Breast epithelium (tissue), 4 donors: ENCODE results near the gene LDHAL6A. TPM values are rescaled to one million over a fixed set of nuclear protein-coding genes. Genes with fewer than 3 reads are reported as not detected.

Experiments used
- DNase-seq, 2 donors: peaks; one replicate each; pipeline ENCODE4 v3.0.0-alpha.2; 2019; ENCODE audit warnings: low spot score in 2 of 2
- H3K27ac ChIP-seq, 2 donors: fragments of 200-600 bp; sonication (generic) in 1 of 2; one replicate each; pipeline ENCODE4 v1.5.1; 2016 to 2019; ENCODE audit warnings: mild to moderate bottlenecking in 1 of 2
- H3K27me3 ChIP-seq, 2 donors: fragments of 200-600 bp; sonication (generic) in 1 of 2; one replicate each; pipeline versions ENCODE4 v1.5.1 to v1.6.0; 2017 to 2019; ENCODE audit warnings: control low read depth in 1 of 2, mild to moderate bottlenecking in 1 of 2
- H3K36me3 ChIP-seq: fragments of 200-600 bp; one replicate; pipeline ENCODE4 v1.5.1; 2019
- H3K4me1 ChIP-seq, 2 donors: fragments of 200-600 bp; sonication (generic); one replicate each; pipeline ENCODE4 v1.5.1; 2016 to 2019; ENCODE audit warnings: control low read depth in 1 of 2
- H3K4me3 ChIP-seq, 3 donors: fragments of 200-600 bp; sonication (generic); 1 replicate in 2 of 3; 2 replicates in 1 of 3; pipeline ENCODE4 v1.5.1; 2016 to 2019; ENCODE audit warnings: mild to moderate bottlenecking in 3 of 3, moderate library complexity in 2 of 3
- H3K9me3 ChIP-seq, 2 donors: fragments of 200-600 bp; sonication (generic) in 1 of 2; one replicate each; pipeline ENCODE4 v1.5.1; 2016 to 2019; ENCODE audit warnings: control low read depth in 1 of 2
- CTCF ChIP-seq, 3 donors: fragments of 450-650 bp; IDR thresholded peaks; one replicate each; pipeline ENCODE4 v1.5.1; 2016 to 2017; ENCODE audit warnings: antibody characterized with exemption in 3 of 3, mild to moderate bottlenecking in 3 of 3, moderate library complexity in 3 of 3
- POLR2A ChIP-seq: fragments of 450-650 bp; IDR thresholded peaks from one replicate; pipeline ENCODE4 v1.6.1; 2016; ENCODE audit warnings: antibody characterized with exemption, mild to moderate bottlenecking, moderate library complexity
- POLR2AphosphoS5 ChIP-seq, 3 donors: sonication (generic); formaldehyde crosslinking; IDR thresholded peaks; one replicate each; pipeline ENCODE4 v1.6.1; 2017; ENCODE audit warnings: antibody characterized with exemption in 3 of 3
- intact Hi-C: fragments of 100-400 bp; cut with DNase I; formaldehyde crosslinking; loops from one replicate; pipeline ENCODE4 v1.15.1; 2023; ENCODE audit warnings: low total_unique reads
- total RNA-seq, 3 donors: library from RNA; depleted of rRNA; stranded (reverse); fragments of >200 nt; gene quantifications; one replicate each; pipeline ENCODE4 v1.1.0, GENCODE V29; 2016

LDHAL6A gene
- total RNA-seq, 3 donors from 2014 or later = not detected

GRCh38 chr11:18521122-18521521 is 65.5 kb downstream of the LDHAL6A start:
- Histone ChIP-seq H3K27me3 (no peaks in the 10 kb centered on the region), H3K9me3 (no peaks in the 10 kb centered on the region), H3K27ac (no peak overlapping the region), H3K4me1 (no peaks in the 10 kb centered on the region), H3K4me3 (no peak overlapping the region), H3K36me3 (no peaks in the 10 kb centered on the region)
- no peak for DNase-seq
- no peak for TF ChIP-seq CTCF (IDR thresholded peaks at IDR 0.05)
- TF ChIP-seq POLR2A = no peak
- no peak for TF ChIP-seq POLR2AphosphoS5 (IDR thresholded peaks at IDR 0.05)
- intact Hi-C loops = no loop called here

GRCh38 chr11:18522388-18522787 is 66.7 kb downstream of the LDHAL6A start:
- intact Hi-C loops = no loop called here
- H3K27ac ChIP-seq = no peak overlapping the region
- H3K36me3 ChIP-seq = no peaks in the 10 kb centered on the region
- no peaks in the 10 kb centered on the region for H3K9me3 ChIP-seq
- no peak overlapping the region for H3K4me3 ChIP-seq
- no peak for DNase-seq
- H3K4me1 ChIP-seq = no peaks in the 10 kb centered on the region
- no peak for TF ChIP-seq CTCF (IDR thresholded peaks at IDR 0.05)
- no peak for TF ChIP-seq POLR2A
- TF ChIP-seq POLR2AphosphoS5 (IDR thresholded peaks at IDR 0.05) = no peak
- no peaks in the 10 kb centered on the region for H3K27me3 ChIP-seq

- H3K4me3 ChIP-seq = no peak overlapping the region
- TF ChIP-seq POLR2AphosphoS5 (IDR thresholded peaks at IDR 0.05) (no peak), POLR2A (no peak), CTCF (IDR thresholded peaks at IDR 0.05) (no peak)
- H3K4me1 ChIP-seq = no peaks in the 10 kb centered on the region
- no peak overlapping the region for H3K27ac ChIP-seq
- H3K36me3 ChIP-seq = no peaks in the 10 kb centered on the region
- no peaks in the 10 kb centered on the region for H3K27me3 ChIP-seq
- DNase-seq = no peak
- no peaks in the 10 kb centered on the region for H3K9me3 ChIP-seq
- intact Hi-C loops = no loop called here
These were observed 67.4 kb downstream of the LDHAL6A start for GRCh38 chr11:18523084-18523483.

- intact Hi-C loops = no loop called here
- Histone ChIP-seq H3K4me3 (no peak overlapping the region), H3K9me3 (no peaks in the 10 kb centered on the region), H3K36me3 (no peaks in the 10 kb centered on the region), H3K4me1 (no peaks in the 10 kb centered on the region), H3K27me3 (no peaks in the 10 kb centered on the region), H3K27ac (no peak overlapping the region)
- DNase-seq = no peak
- TF ChIP-seq POLR2A (no peak), POLR2AphosphoS5 (IDR thresholded peaks at IDR 0.05) (no peak), CTCF (IDR thresholded peaks at IDR 0.05) (no peak)
These were observed 68.6 kb downstream of the LDHAL6A start for GRCh38 chr11:18524248-18524647.

- Histone ChIP-seq H3K4me3 (peak overlapping the region; percentile 84 to 97 (median 86)), H3K9me3 (no peaks in the 10 kb centered on the region), H3K27ac (peak overlapping the region; percentile 91 to 98), H3K4me1 (no peaks in the 10 kb centered on the region), H3K27me3 (no peaks in the 10 kb centered on the region), H3K36me3 (no peaks in the 10 kb centered on the region)
- TF ChIP-seq POLR2AphosphoS5 (IDR thresholded peaks at IDR 0.05) (no peak), POLR2A (no peak), CTCF (IDR thresholded peaks at IDR 0.05) (no peak)
- intact Hi-C loops = loop anchor here (5.0 kb wide), 1 partner anchor 204 kb away; the partner anchor contains the start of genes GTF2H1 and HPS5
- no peak for DNase-seq
These were observed 70.5 kb downstream of the LDHAL6A start for GRCh38 chr11:18526130-18526520.
